NCI-H1694 treated with DMSO at 0.1 percent for 48 hours (cell line): Measurements from ENCODE around the gene PRKN.

ENCODE experiments used
- DNase-seq: peaks from one replicate; lab custom pipeline; 2025; lab: John Stamatoyannopoulos, UW

PRKN gene

DNA sequence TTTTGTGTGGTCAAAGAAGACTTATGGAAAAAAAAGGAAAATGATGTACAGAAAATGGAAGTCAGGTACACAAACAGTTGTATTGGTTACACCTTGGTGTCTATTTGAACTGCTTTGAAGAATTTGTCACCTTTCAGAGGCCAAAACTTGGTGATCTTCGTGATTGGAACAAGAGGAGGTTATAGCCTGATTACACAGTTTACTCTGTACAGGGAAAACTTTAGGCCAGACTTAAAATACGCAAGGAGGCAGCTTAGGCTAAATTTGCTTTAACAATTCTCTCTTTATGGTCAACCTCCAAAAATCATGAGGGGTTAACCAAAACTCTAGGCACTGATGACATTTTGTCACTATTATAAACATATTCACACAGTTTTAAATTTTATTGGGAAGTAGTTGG lies 353.7 kb downstream of the PRKN start:
- no peak for DNase-seq

DNA sequence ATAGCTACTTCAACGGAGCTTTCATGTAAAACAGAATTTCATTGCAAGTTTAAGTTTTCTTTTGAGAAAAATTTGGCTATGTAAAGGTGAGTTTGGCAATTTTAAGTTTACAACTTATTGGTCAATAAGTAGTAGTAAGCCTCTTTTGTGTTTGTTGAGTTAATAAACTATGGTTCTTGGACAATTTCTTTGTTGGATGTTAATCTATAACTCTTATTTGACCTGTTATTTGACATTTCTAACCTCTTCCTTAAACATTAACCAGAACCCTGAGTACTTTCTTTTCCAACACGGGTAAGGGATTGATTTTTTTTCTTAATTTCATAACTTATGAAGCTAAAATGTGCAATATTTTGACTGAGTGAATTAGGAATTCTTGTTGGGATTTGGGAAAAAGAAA lies 354.4 kb downstream of the PRKN start:
- DNase-seq = no peak

DNA sequence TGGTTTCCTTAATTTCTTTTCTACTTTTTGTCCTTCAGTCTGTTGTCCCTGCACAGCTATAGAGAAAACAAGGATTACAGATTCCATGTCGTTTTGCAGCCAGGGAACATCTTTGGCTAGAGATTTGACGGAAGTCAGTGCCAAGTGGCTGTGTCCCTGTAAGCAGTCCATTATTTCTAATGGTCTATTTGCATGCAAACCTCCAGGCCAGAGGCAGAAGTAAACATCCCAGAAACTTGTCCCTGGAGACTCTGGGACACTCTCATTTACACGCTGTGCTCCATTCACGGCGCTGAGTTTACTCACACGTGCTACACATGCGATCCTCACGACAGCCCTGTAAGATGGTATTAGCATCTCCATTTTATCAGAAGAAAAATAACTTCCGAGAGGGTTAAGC lies 355.5 kb downstream of the PRKN start:
- DNase-seq = no peak

DNA sequence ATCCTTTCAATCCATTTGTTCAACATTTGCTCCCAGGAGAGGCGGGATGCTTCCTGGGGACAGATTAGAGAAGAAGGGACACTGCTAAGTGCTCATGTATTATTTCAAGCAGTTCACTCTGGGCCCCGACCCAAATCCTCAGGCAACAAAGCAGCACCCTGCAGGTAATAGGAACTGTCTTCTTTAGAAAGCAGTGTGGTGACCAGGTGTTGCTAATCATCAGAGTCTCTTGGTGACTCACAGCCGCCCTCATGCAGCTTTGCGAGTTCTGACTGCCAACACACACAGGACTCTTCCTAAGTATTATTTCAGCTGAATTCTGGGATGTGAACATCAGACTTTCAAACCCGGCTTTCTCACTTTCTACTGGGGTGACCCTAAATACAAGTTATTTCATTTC lies 356.4 kb downstream of the PRKN start:
- no peak for DNase-seq

- DNase-seq = no peak
Measured at GRCh38 chr6:162369091-162369490, 358.5 kb downstream of the PRKN start.

DNA sequence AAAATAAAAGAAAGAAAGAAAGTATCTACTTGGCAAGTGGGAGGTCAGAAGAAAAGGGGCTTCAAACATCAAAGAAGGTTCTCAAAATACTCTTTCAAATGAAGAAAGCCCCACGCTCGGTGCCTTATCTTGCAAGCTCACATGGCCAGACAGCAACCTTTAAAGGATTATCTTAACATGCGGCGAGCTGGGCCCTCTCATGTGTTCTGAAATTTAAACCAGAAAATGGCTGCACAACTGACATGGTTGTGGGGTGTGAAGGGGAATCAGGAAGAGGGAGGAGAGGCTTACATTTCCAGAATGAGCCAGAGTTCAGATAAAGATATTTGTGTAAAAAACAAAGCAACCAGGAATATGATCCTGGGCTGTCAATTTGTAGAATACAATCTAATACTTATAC lies 363.1 kb downstream of the PRKN start:
- DNase-seq = no peak

GRCh38 chr6:162363757-162364156 lies 363.8 kb downstream of the PRKN start:
- no peak for DNase-seq

DNA sequence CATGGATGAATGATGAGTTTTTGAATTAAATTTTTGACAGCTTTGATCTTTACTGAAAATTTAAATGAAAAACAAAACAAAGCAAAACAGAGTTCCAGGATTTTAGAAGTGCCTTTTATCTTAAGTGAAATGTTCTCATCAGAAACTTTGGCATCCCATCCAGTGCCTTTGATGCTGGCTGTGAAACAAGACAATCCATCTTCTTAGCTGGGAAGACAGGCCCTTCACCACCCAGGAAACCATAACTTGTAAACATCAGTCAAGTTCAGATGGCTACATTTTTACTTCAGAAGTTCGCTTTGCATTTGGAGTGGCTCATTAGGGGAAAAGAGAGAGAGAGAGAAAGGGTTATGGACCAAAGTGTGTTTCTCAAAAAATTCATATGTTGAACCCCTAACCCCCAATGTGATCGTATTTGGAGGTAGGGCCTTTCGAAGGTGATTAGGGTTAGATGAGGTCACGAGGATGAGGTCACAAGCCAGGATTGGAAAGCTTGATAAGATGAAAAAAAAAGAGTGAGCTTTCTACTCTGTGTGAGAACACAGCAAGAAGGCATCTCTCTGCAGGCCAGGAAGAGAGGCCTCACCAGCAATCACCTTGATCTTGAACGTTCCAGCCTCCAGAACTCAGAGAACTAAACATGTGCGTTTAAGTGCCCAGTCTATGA lies 366.5 kb downstream of the PRKN start:
- no peak for DNase-seq

DNA sequence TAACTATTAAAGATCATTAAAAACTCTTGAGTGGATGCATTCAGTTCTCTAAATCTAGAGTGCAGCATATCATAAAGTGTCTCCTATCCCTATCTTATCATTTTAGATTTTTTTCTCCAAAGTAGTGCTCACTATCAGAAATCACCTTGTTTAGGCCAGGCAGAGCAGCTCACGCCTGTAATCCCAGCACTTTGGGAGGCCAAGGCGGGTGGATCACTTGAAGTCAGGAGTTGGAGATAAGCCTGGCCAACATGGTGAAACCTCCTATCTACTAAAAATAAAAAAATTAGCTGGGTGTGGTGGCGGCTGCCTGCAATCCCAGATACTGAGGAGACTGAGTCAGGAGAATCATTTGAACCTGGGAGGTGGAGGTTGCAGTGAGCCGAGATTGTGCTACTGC lies 368.9 kb downstream of the PRKN start:
- no peak for DNase-seq

GRCh38 chr6:162345051-162345511 lies 382.5 kb downstream of the PRKN start:
- DNase-seq = no peak

DNA sequence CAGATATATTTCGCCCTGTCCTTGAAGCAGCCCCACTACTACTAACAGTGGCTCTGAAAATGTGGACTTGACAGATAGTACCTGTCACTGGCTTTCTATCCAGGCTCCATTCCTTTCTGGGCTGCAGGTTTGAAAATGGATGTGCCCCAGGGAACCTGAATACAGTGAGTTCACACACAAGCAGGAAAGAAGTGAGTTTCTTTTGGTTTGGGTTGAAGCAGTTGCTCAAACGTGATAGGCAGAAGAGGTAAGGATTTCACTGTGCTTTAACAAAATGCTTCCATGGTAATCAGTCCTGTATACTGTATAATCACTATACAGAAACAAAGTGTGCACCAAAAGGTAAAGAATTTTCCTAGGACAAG lies 382.9 kb downstream of the PRKN start:
- DNase-seq = no peak

DNA sequence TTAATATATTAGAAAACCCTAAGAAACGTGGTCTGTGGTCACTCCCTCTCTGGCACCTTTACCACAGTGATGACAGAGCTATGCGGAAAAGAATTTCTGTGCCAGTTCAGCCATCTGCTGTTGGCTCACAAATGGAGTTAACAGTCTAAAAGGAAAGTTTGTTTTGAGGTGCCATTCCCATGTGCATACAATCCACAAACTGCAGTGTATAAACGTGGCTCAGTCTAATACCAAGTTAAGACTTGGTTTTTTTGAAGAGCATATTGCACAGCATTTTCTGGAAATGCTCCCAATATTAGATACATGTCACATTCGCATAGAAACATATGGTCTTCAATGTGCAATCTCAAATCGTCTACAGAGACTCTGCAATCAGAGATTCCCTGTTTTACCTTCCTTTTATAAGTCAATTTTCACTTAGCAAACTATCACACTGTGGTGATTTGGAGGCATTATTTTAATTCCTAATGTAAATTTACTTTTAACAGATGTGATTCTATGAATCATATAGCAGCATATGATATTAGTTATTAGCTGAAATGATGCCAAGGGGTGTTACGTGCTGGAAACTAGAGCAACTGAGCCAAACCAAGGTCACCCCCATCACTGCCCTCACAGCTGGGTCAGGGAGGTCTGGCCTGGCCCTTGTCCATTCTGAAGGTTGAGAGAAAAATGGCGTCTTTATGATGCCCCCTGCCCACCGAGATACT lies 383.5 kb downstream of the PRKN start:
- DNase-seq = peak; percentile 9

DNA sequence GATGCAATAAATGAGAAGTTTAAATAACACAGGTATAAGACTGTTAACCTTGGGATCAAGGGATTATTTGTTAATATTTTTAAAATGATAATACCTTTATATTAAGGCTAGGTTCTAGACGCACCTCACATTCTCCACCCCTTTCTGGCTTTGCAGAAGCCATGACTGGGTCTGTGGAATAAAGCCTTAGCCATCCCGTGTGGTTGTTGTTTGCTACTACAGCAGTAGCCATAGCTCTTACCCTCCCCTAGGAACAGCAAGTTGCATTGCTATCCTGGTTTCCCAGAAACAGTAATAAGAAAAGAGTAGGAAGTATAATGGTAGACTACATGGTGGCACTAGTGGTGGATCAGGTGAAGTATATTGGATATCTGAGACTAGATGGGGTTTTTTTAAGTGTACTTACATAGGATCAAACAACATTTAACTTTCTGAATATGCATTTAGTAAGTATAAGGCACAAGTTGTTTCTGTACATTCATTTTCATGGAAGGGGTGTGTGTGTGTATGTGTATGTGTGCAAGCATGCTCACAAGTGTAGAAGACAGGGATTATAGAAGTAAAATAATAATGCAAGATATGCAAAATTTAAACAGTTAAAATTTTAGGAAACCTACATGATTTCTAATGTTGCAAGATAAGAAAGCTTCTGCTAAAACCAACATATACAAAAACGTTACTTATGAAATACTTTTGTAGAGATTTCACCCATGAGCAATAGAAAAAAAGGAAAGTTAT lies 384.2 kb downstream of the PRKN start:
- DNase-seq = no peak

- no peak for DNase-seq
Measured at GRCh38 chr6:162337412-162337811, 390.2 kb downstream of the PRKN start.

DNA sequence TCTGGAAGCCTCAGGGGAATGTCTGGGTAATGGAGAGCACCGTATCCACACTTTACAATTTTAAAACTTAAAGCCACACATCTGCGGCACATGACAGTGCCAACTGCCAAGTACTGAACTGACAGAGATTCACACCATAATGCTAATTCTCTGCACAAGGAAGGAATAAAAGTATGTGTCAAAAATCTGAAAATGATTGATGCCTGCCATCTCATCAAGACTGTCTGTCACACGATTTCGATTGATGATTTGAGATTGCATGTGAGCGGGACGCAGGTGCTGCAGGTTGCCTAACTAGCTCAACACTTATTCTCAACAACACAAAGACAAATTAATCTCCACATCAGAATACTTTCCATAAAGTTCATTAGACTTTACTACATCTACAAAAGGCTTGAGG lies 391.2 kb downstream of the PRKN start:
- DNase-seq = no peak

GRCh38 chr6:162332365-162332764 lies 395.2 kb downstream of the PRKN start:
- DNase-seq = no peak

DNA sequence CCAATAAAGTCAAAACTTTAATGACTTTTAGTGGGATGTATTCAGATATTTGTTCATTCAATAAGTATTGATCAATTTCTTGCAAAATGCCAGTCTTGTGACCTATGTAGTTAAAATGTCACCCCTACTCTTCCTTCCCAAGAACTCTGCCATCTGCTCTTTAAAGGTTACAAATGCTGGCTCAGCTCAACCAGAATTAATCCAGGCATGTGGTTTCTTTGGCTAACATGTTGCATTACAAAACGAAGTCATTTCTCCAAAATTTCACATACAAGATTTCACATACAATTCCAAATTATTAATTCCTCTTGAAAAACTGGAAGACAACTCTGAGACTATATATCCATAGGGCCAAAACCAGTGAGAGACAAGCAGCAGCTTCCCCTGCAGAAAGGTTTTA lies 395.7 kb downstream of the PRKN start:
- DNase-seq = no peak

DNA sequence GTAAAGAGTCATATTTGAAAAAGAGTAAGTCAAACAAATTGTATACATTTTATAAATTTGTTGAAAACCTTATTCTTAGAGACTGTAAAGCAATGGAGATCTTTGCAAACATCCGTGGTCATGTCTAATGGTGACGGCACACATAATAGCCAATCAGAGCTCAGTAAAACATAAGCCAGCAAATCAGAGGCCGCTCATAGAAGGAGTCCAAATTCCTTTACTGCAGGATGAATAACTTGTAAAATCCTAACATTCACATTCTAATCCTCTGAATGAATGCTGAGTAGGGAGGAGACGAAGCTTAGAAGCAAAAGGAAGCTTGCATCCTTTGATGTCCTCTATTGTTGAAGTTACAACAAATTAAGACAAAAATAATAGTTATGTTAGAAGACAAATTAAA lies 401.7 kb downstream of the PRKN start:
- DNase-seq = no peak

- DNase-seq = no peak
Measured at GRCh38 chr6:162325051-162325450, 402.5 kb downstream of the PRKN start.

DNA sequence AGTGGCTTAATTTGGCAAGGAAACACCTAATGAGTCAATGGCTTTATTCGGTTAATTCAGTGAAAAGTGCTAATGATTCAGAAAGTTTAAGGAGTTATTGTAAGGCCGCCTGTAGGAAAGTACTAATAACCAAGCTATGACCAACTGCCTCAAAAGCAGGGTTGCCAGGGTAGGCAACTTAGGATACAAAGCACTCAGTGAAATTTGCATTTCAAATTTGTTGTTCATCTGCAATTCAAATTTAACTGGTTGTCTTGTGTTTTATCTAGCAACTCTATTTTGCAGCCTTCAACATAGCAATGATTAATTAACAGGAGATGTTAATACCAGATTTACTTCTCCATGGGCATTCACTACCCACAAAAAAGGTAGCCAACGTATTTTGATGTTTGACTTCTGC lies 412.3 kb downstream of the PRKN start:
- DNase-seq = no peak

DNA sequence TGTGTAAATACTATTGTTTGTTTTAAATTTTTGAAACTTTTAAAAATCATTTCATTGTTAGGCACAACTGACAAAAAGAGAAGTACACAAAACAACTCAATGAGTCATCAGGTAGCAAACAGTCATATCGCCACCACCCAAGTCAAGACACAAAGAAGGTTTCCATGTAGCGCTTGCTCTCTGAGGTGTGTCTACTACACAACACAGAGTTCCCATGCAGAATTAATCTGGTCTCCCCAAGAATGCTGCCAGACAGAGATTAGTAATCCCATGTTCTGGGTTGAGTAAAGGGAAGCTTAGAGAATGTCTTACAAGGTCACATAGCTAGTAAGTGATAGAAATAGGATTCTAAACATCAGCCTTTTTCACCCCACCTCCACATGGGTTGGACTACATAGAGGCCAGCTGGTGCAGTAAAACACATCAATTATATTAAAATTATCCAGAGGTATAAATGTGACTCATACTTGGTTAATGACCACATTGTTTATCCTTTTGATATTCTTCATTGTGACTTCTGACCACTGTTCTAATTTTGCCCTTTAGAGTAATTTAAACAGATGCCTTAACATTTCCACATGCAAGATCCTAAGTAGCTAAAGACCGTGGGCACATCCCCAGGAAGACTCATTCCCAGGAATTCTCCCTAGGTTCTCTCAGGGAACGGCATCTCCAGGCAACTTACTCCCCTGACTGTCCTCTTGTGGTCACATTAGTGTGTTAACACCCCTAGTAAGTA lies 413.5 kb downstream of the PRKN start:
- no peak for DNase-seq

DNA sequence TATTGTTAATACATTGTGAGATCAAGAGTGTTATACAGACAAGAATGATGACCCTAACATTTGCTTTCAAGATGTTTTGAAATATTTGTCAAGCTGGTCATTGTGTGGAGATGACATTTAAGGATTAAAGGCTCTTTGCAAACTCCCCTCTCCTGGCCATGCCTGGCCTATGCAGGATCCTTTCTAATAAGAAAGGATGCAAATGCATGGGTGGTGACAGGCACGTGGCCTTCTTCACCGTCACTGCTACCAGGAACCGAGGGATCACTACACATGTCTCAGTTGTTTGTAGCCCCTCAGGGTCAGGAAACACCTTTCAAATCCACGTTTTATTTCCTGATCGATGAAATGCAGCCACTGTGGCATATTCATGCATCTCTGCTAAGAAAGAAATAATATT lies 419.7 kb downstream of the PRKN start:
- no peak for DNase-seq

DNA sequence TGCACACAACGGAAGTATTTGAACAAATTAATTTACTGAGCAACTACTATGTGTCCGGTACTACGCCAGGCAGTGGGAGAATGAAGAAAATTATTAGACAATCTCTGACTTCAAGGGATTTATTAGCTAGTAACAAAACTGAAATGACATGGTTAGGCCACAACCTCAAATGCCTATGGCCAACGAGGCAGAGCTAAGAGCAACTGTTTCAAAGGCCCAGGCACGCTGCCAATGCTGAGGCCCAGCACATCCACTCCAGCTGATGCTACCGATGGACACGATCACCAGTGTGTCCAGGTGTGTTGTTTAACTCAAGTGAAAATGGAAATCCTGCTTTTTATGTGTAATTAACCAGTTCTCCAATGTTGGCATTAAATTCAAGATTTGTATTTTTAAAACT lies 420.9 kb downstream of the PRKN start:
- DNase-seq = no peak
